Measurements from ENCODE around the gene SORCS2. TPM values are rescaled to one million over a fixed set of nuclear protein-coding genes. Genes with fewer than 3 reads are reported as not detected.

The SORCS2 gene
- total and polyA plus RNA-seq, 3 donors from 2014 or later = 2.7 to 4.6 (median 2.9) TPM

DNA sequence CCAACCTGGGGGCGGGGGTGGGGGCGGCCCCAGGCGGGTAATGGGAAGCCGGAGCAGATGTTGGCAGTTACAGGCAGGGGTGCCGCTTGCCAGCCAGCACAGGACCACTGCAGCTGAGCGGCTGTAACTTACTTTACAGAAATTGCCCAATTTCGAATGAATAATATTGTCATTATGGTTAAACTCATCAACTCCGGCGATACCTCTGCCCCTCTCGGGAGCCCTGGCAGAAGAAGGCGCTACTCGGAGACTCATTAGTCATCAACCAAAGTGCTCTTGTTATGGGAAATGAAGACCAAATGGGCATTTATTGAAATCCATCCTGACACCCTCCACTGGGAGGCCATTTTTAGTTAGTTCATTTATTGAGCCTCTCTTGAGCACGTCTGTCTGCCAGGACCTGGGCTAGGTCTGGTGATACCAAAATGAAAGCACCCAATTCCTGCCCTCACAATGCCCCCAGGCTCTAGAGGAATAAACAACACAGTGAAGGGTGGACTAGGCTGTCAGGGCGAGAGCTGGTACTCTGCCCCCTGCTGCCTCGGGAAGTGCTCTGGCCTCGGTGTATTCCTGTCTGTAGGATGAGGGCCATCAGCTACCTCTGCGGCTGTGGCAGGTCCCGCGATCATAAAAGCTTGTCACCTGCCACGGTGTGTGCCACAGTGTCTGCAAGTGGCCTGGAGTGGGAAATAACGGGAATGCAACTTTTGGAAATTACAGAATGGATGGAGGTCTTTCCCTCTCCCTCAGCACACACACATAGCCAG, 401.5 kb downstream of the SORCS2 start:
- TF ChIP-seq, protein P1, sequence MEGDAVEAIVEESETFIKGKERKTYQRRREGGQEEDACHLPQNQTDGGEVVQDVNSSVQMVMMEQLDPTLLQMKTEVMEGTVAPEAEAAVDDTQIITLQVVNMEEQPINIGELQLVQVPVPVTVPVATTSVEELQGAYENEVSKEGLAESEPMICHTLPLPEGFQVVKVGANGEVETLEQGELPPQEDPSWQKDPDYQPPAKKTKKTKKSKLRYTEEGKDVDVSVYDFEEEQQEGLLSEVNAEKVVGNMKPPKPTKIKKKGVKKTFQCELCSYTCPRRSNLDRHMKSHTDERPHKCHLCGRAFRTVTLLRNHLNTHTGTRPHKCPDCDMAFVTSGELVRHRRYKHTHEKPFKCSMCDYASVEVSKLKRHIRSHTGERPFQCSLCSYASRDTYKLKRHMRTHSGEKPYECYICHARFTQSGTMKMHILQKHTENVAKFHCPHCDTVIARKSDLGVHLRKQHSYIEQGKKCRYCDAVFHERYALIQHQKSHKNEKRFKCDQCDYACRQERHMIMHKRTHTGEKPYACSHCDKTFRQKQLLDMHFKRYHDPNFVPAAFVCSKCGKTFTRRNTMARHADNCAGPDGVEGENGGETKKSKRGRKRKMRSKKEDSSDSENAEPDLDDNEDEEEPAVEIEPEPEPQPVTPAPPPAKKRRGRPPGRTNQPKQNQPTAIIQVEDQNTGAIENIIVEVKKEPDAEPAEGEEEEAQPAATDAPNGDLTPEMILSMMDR (IDR thresholded peaks at IDR 0.05) = no peak
- TF ChIP-seq POLR2A (IDR thresholded peaks at IDR 0.05) = no peak
- Histone ChIP-seq H3K36me3 (ENCODE audit: low read depth, missing control alignments) (no peaks in the 10 kb centered on the region), H3K4me3 (no peak overlapping the region), H3K27me3 (no peaks in the 10 kb centered on the region), H3K4me1 (peaks cover 3% of the 10 kb centered on the region), H3K9me3 (no peaks in the 10 kb centered on the region), H3K27ac (no peak overlapping the region)
- intact Hi-C loops (cut with DNase I; ENCODE audit: low total_unique reads) = no loop called here
- 89 to 92% methylated on average over 11 to 21 of the region's 21 CpGs for WGBS, 2 donors
- no peak for DNase-seq

DNA sequence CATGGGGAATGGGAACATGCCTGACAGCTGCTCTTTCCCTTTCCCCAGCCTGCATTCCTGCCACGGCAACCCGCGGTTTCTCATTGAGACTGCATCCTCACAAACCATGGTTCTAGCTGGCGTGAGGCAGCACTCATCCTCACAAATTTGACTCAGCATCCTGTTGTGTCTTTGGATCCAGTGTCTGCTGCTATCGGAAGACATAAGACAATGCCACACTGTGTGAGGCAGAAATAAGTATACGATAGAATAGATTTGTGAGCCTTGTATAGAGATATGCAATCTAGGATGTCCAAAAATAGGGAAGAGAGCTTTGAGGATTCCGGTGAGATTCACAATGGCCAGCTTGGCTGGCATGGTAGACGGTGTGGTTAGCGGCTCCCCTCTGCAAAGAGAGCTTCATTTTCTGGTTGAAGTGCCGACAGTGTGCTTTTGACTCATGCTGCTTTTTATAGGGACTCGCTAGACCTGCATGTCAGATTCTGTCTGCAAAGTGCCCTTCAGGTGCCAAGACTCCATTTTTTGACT, 403.7 kb downstream of the SORCS2 start:
- 60 to 71% methylated on average over 11 of the region's 11 CpGs for WGBS, 2 donors
- no peak overlapping the region for H3K27ac ChIP-seq
- no peaks in the 10 kb centered on the region for H3K4me1 ChIP-seq
- intact Hi-C loops (cut with DNase I; ENCODE audit: low total_unique reads) = no loop called here
- no peak for DNase-seq
- no peaks in the 10 kb centered on the region for H3K36me3 ChIP-seq (ENCODE audit: low read depth, missing control alignments)
- H3K27me3 ChIP-seq = no peaks in the 10 kb centered on the region
- TF ChIP-seq POLR2A (IDR thresholded peaks at IDR 0.05) = no peak
- TF ChIP-seq, protein P1 (IDR thresholded peaks at IDR 0.05) = no peak
- no peak overlapping the region for H3K4me3 ChIP-seq
- no peaks in the 10 kb centered on the region for H3K9me3 ChIP-seq

DNA sequence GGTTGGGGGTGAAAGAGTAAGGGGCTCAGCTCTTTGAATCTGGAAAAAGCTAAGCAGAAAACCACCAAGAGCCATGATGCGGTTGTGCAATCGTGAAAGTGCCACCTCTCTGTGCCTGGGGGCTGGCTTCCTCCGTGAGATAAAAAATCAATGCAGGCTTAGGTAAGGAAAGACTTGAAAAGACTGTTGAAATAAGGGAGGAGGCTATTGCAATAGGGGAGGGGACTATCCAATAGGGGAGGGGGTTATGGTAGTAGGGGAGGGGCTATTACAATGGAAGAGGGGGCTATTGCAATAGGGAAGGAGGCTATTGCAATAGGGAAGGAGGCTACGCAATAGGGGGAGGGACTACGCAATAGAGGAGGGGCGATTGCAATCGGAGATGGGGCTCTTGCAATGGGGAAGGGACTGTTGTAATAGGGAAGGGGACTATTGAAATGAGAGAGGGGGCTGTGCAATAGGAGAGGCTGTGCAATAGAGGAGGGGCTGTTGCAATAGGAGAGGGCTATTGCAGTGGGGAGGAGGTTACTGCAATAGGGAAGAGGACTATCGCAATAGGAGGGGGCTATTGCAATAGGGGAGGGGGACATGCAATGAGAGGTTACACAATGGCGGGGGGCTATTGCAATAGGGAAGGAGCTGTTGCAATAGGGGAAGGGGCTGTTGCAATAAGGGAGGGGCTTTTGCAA, 404.7 kb downstream of the SORCS2 start:
- Histone ChIP-seq H3K27me3 (no peaks in the 10 kb centered on the region), H3K4me3 (no peak overlapping the region), H3K36me3 (ENCODE audit: low read depth, missing control alignments) (no peaks in the 10 kb centered on the region), H3K9me3 (no peaks in the 10 kb centered on the region), H3K4me1 (no peaks in the 10 kb centered on the region), H3K27ac (no peak overlapping the region)
- no peak for TF ChIP-seq POLR2A (IDR thresholded peaks at IDR 0.05)
- TF ChIP-seq, protein P1 (IDR thresholded peaks at IDR 0.05) = no peak
- WGBS, 2 donors = 84 to 87% methylated on average over 9 of the region's 9 CpGs
- no peak for DNase-seq
- intact Hi-C loops (cut with DNase I; ENCODE audit: low total_unique reads) = no loop called here

DNA sequence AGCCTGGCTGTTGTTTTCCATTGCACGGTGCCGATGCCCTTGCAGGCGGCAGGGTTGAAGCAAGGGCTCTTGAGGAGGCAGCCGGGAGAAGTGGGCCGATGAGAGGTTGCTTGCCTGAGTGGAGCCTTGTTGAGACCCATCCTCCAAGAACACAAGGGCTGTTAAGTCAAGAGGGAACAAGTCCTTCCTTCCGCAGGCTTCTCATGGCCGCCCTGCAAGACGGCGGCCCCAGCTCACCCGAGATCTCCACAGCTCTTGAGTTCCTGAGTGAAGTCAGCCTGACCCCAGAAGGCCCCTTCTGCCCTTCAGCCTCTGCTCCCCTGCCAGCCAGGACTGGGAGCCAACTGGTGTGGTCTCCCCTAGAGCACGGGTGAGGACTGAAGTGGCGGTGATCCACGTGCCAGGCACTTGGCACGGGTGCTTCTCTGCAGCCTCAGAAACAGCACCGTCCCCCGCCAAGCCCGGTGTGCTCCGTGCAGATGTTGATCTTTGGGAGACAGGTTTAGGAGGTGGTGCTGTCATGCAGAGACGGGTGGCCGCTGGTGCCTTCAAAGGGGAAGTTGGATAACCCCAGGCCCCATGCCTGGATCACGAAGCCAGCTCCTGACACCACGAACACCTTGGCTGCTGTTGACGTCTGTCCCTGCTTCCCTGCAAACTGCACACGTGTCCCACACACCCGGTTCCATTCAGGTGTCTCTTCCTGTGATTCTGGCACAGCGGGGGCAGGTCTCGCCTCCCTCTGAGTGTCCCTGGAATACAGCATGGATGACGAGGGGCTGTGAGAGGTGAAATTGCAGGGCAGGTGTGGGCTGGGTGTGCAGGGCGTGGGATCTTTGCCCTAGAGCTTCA, 406.8 kb downstream of the SORCS2 start:
- WGBS, 2 donors = 90% methylated on average over 19 to 29 of the region's 29 CpGs
- Histone ChIP-seq H3K4me3 (no peak overlapping the region), H3K27me3 (no peaks in the 10 kb centered on the region), H3K4me1 (no peaks in the 10 kb centered on the region), H3K27ac (no peak overlapping the region), H3K9me3 (no peaks in the 10 kb centered on the region), H3K36me3 (ENCODE audit: low read depth, missing control alignments) (no peaks in the 10 kb centered on the region)
- TF ChIP-seq POLR2A (IDR thresholded peaks at IDR 0.05) = no peak
- TF ChIP-seq, protein P1 (IDR thresholded peaks at IDR 0.05) = no peak
- intact Hi-C loops (cut with DNase I; ENCODE audit: low total_unique reads) = no loop called here
- no peak for DNase-seq
